RWPE1 (cell line): Measurements from ENCODE around the gene SPON1.

Experiments
- CTCF ChIA-PET: fragments of 350-600 bp; sonication (Branson Sonifier 250); formaldehyde crosslinking; extraction: SDS; loops from one replicate; lab custom pipeline; 2021; lab: Yijun Ruan, JAX
- POLR2A ChIA-PET: fragments of 400-600 bp; formaldehyde crosslinking; extraction: SDS; loops from one replicate; lab custom pipeline; 2020; ENCODE audit warnings: antibody characterized with exemption; ENCODE audit not compliant: low non-redundant PET; lab: Yijun Ruan, JAX
- DNase-seq: peaks from one replicate; pipeline ENCODE4 v3.0.0; 2012; ENCODE audit warnings: low spot score
- H3K27ac ChIP-seq: fragments of 450-650 bp; 2 replicates; pipeline ENCODE4 v1.5.1; 2017
- TF ChIP-seq, protein P1 (sequence below): fragments of 450-650 bp; conservative IDR thresholded peaks from 2 replicates; pipeline ENCODE4 v1.5.1; 2017; ENCODE audit warnings: low read depth, mild to moderate bottlenecking

The SPON1 gene

DNA sequence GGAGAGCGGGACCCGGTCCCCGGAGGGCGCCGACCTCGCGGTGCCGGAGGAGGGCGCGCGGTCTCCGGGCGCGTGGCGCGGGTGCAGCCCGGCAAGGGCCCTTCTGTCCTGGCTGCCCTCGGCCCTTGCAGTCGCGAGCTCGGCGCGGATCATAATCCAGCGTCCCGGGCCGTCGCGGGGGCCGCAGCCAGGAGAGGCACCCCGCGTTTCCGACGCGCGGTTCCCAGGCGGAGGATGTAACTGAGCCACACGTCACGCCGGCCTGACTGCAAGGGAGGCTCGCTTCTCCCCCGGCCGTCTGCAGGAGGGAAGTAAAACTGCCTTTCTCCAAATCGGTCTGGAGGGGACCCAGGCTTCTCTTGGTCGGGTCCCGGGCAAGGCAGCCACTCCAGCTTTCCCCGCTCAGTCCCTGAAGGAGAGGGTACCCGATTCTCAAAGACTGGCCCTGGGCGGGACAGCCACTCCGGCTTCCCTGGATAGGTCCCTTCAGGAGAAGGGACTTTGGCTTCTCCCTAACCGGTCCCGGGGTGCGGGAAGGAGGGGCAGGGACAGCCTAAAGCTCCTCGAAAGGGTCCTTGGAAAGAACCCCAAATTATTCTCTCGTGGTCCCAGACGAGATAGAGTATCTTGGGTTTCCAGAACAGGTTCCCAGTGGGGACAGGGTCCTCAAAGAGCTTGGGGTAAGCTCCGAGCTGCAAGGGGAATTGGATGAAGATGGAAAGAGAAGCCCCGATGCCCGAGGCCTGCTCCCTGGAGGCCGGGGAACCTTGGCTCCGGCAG lies 836 bp downstream of the SPON1 start:
- no peak for DNase-seq
- POLR2A ChIA-PET, result no interaction called here
- no peak overlapping the region for H3K27ac ChIP-seq
- CTCF ChIA-PET, result interaction anchor here (0.6 to 1.4 kb wide), 3 partner anchors 145 to 287 kb away, joined by 4 to 7 read pairs (median 4); no protein-coding TSS in a partner anchor
- TF ChIP-seq, protein P1, sequence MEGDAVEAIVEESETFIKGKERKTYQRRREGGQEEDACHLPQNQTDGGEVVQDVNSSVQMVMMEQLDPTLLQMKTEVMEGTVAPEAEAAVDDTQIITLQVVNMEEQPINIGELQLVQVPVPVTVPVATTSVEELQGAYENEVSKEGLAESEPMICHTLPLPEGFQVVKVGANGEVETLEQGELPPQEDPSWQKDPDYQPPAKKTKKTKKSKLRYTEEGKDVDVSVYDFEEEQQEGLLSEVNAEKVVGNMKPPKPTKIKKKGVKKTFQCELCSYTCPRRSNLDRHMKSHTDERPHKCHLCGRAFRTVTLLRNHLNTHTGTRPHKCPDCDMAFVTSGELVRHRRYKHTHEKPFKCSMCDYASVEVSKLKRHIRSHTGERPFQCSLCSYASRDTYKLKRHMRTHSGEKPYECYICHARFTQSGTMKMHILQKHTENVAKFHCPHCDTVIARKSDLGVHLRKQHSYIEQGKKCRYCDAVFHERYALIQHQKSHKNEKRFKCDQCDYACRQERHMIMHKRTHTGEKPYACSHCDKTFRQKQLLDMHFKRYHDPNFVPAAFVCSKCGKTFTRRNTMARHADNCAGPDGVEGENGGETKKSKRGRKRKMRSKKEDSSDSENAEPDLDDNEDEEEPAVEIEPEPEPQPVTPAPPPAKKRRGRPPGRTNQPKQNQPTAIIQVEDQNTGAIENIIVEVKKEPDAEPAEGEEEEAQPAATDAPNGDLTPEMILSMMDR, result no peak

DNA sequence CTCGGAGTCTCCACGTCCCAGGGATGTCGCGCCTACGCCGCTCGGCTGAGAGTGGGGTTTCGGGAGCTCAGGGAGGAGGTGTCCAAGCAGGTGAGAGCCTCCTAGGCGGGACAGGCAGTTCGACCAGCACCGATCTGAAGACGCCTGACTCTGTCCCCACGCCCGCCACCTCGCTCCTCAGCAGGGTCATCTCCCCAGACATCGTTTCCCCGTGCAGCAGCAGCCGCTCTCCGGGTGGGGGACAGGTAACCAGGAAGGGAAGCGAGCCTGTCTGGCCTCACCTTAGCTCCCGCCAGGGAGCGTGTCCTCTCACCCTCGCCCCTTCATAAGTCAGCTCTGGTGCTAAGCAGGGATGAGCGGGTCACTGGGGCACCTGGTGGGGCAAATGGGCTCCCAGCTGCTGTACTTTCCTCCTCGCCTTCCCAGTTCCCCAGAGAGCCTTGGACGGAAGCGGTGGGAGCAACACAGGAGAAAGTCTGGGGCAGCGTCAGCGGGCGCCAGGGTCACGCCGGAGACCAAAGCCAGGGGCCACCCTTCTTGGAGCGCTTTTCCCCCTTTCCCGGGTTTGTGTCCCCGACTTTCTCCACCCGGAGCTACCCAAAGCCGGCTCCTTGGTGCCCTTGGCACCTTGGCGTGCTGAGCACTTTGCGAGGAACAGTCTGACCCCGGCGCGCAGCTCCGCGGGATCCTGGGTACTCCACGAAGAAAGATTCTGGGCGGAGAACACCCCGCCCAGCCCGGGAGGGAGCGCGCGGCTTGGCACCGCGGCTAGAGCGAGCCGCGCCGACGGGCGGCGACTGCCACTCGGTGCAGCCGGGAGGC lies 1.6 kb downstream of the SPON1 start:
- TF ChIP-seq, protein P1, result no peak
- CTCF ChIA-PET, result interaction anchor here (0.5 to 1.4 kb wide), 6 partner anchors 84 to 286 kb away, joined by 3 to 7 read pairs (median 4); no protein-coding TSS in a partner anchor
- no peak overlapping the region for H3K27ac ChIP-seq
- POLR2A ChIA-PET, result no interaction called here
- peak; percentile 13 for DNase-seq

DNA sequence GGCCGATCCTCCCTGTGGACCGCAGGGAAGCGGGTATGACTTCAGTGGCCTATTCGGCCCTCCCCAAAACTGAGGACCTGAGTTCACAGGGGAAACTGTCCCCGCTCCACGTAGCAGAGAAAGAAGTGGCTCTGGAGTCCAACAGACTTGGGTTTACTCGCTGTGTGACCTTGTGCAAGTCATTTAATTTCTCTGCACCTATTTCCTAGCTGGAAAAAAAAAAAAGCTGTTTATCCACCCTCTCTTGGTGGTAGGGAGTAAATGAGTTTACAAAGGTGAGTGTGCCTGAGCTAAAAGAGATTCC lies 2.2 kb downstream of the SPON1 start:
- no peak for DNase-seq
- ChIA-PET POLR2A (no interaction called here), CTCF (interaction anchor here (0.7 to 1.4 kb wide), 4 partner anchors 92 to 298 kb away, joined by 3 to 6 read pairs (median 4); no protein-coding TSS in a partner anchor)
- no peak overlapping the region for H3K27ac ChIP-seq
- TF ChIP-seq, protein P1, result no peak

DNA sequence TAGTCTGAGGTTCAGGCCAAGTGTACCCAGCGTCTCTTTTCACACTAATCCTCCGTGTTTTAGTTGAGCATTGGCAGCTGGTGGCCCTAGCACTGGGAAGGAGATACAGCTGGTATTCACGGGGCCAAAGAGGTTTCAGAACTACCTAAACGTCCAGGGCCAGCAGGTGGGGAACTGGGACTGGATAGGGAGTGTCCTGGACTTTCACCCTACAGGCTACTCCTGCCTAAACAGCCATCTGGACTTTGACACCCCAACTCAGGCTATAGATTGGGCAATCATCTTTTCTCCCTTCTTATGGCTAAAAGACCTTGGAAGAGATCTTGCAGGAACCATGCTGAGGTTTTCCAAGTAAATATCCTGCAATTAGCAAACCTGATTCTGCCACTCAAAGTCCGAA lies 2.8 kb downstream of the SPON1 start:
- TF ChIP-seq, protein P1, result no peak
- CTCF ChIA-PET, result interaction anchor here (0.7 kb wide), 1 partner anchor 298 kb away, joined by 6 read pairs; no protein-coding TSS in a partner anchor
- H3K27ac ChIP-seq, result no peak overlapping the region
- POLR2A ChIA-PET, result no interaction called here
- DNase-seq, result no peak

DNA sequence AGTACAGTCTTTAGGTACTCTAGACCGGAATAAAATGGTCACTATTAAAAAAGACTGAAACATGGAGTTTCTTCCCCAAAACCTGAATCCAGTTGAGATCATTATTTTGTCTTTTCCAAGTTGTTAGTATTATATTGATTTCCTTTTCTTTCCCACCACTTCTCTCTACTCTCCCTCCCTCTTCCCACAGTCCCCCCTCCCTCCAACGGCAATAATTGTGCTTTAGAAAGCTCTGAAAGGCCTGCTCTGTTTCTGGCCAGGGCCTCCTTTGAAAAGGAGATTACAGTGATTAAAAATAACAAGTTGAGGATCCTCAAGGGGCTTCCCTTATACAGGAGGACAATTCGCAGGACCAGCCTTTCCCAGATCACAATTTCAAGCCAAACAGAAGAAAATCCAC lies 3.5 kb downstream of the SPON1 start:
- ChIA-PET POLR2A (no interaction called here), CTCF (no interaction called here)
- H3K27ac ChIP-seq, result no peak overlapping the region
- TF ChIP-seq, protein P1, result no peak
- DNase-seq, result no peak

DNA sequence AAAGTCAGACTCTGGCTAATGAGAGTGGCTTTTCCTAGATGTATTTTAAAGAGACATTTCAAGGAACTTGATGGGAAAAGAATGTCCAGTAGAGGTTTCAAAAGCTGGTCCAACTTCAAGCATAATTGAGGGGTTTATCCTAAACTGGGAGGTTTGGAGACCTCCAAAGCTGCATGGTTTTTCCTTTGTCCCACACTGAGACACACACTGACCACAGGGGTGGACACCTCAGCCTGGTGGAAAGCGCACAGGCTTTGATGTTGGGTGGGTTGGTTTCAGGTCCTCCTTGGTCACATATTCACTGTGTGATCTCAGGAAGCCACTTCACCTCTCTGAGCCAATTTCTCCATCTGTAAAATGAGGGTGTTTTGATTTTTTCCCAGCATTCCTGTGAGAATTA lies 4.0 kb downstream of the SPON1 start:
- ChIA-PET POLR2A (no interaction called here), CTCF (no interaction called here)
- H3K27ac ChIP-seq, result no peak overlapping the region
- TF ChIP-seq, protein P1, result no peak
- DNase-seq, result no peak
